HUES48 (cell line): Measurements from ENCODE around the gene OR1D2.
"Not testable (repeated sequence)": the region's sequence is repeated elsewhere in the genome, so short reads cannot be mapped to it uniquely, and the experiment has no call there.

Source experiments
- H3K27ac ChIP-seq: one replicate; pipeline ENCODE4 v1.7.0; 2013; ENCODE audit warnings: low read depth, low read length, inconsistent platforms
- H3K27me3 ChIP-seq: 2 replicates; pipeline ENCODE4 v1.6.1; 2013; ENCODE audit warnings: mild to moderate bottlenecking, low read length; ENCODE audit not compliant: control insufficient read depth, insufficient read depth
- H3K36me3 ChIP-seq: 2 replicates; pipeline ENCODE4 v1.6.1; 2013; ENCODE audit warnings: low read length; ENCODE audit not compliant: control insufficient read depth, insufficient read depth
- H3K4me1 ChIP-seq: 2 replicates; pipeline ENCODE4 v1.6.1; 2013; ENCODE audit warnings: mild to moderate bottlenecking, low read length; ENCODE audit not compliant: control insufficient read depth, insufficient read depth
- H3K4me3 ChIP-seq: 2 replicates; pipeline ENCODE4 v1.5.1; 2013; ENCODE audit warnings: mild to moderate bottlenecking, low read depth, low read length
- H3K9ac ChIP-seq: 2 replicates; pipeline ENCODE4 v1.6.1; 2013; ENCODE audit warnings: mild to moderate bottlenecking, low read depth, low read length, moderate library complexity
- H3K9me3 ChIP-seq: 2 replicates; pipeline ENCODE4 v1.6.1; 2013; ENCODE audit warnings: low read length; ENCODE audit not compliant: control insufficient read depth, insufficient read depth

The OR1D2 gene

GRCh38 chr17:3104322-3104721, at the start of gene OR1D2:
TSS of gene OR1D2 (minus strand) at chr17:3104422. CDS start at chr17:3092996, 11,426 bp downstream.
- Histone ChIP-seq H3K27me3 (no peaks in the 10 kb centered on the region), H3K36me3 (no peaks in the 10 kb centered on the region), H3K4me1 (no peaks in the 10 kb centered on the region), H3K9me3 (peaks cover 77% of the 10 kb centered on the region), H3K9ac (no peak within 1 kb of the TSS), H3K4me3 (no peak within 1 kb of the TSS), H3K27ac (no peak within 1 kb of the TSS)

- not testable (repeated sequence) for H3K9ac ChIP-seq, H3K36me3 ChIP-seq, H3K27ac ChIP-seq, H3K4me3 ChIP-seq, H3K4me1 ChIP-seq, H3K27me3 ChIP-seq
- peaks cover 33% of the 10 kb centered on the region for H3K9me3 ChIP-seq
Measured at GRCh38 chr17:3137494-3137893, 33.3 kb upstream of the OR1D2 start.

GRCh38 chr17:3127451-3127850, 23.2 kb upstream of the OR1D2 start, which contains the start of gene OR1G1:
TSS of gene OR1G1 (minus strand) at chr17:3127551. CDS start at chr17:3127551, 0 bp downstream.
- no peak within 1 kb of the TSS for H3K27ac ChIP-seq
- H3K4me3 ChIP-seq: no peak within 1 kb of the TSS
- no peaks in the 10 kb centered on the region for H3K27me3 ChIP-seq
- H3K4me1 ChIP-seq: no peaks in the 10 kb centered on the region
- no peak within 1 kb of the TSS for H3K9ac ChIP-seq
- peaks cover 72% of the 10 kb centered on the region for H3K9me3 ChIP-seq
- no peaks in the 10 kb centered on the region for H3K36me3 ChIP-seq

- H3K36me3 ChIP-seq, H3K4me1 ChIP-seq, H3K4me3 ChIP-seq, H3K27ac ChIP-seq, H3K9ac ChIP-seq, H3K27me3 ChIP-seq: not testable (repeated sequence)
- peaks cover 11% of the 10 kb centered on the region; the same call in 1 of the 2 replicates for H3K9me3 ChIP-seq
Measured at GRCh38 chr17:3073850-3074249, 30.4 kb downstream of the OR1D2 start.

- H3K4me1 ChIP-seq, H3K9me3 ChIP-seq, H3K36me3 ChIP-seq, H3K9ac ChIP-seq, H3K4me3 ChIP-seq, H3K27ac ChIP-seq, H3K27me3 ChIP-seq: not testable (repeated sequence)
Measured at GRCh38 chr17:3065192-3065591, 39.0 kb downstream of the OR1D2 start.

- H3K9me3 ChIP-seq, H3K4me3 ChIP-seq, H3K27me3 ChIP-seq, H3K36me3 ChIP-seq, H3K4me1 ChIP-seq, H3K27ac ChIP-seq, H3K9ac ChIP-seq: not testable (repeated sequence)
Measured at GRCh38 chr17:3063507-3063906, 40.7 kb downstream of the OR1D2 start, which contains the start of gene OR1D5. TSS of gene OR1D5 (minus strand) at chr17:3063607. CDS start at chr17:3063607, 0 bp downstream.

GRCh38 chr17:3062824-3063377, 41.3 kb downstream of the OR1D2 start:
- H3K36me3 ChIP-seq, H3K27me3 ChIP-seq, H3K9ac ChIP-seq, H3K27ac ChIP-seq, H3K4me1 ChIP-seq, H3K4me3 ChIP-seq, H3K9me3 ChIP-seq: not testable (repeated sequence)

GRCh38 chr17:3054868-3055267, 49.4 kb downstream of the OR1D2 start:
- H3K4me1 ChIP-seq, H3K9ac ChIP-seq, H3K27me3 ChIP-seq, H3K9me3 ChIP-seq, H3K4me3 ChIP-seq, H3K36me3 ChIP-seq, H3K27ac ChIP-seq: not testable (repeated sequence)

GRCh38 chr17:3049705-3050295, 54.4 kb downstream of the OR1D2 start:
- Histone ChIP-seq H3K36me3 (no peaks in the 10 kb centered on the region), H3K4me1 (no peaks in the 10 kb centered on the region), H3K27ac (no peak overlapping the region), H3K9me3 (no peaks in the 10 kb centered on the region), H3K27me3 (no peaks in the 10 kb centered on the region), H3K9ac (no peak overlapping the region), H3K4me3 (peak overlapping the region; percentile 71)

GRCh38 chr17:3048727-3049471, 55.3 kb downstream of the OR1D2 start:
- Histone ChIP-seq H3K36me3 (no peaks in the 10 kb centered on the region), H3K4me3 (peak overlapping the region; percentile 71), H3K4me1 (no peaks in the 10 kb centered on the region), H3K27ac (peak overlapping the region; percentile 78), H3K9ac (peak overlapping the region; percentile 71), H3K9me3 (peaks cover 9% of the 10 kb centered on the region), H3K27me3 (no peaks in the 10 kb centered on the region)

GRCh38 chr17:3046753-3047152, 57.5 kb downstream of the OR1D2 start:
- no peaks in the 10 kb centered on the region for H3K4me1 ChIP-seq
- H3K27ac ChIP-seq: no peak overlapping the region
- peaks cover 19% of the 10 kb centered on the region for H3K9me3 ChIP-seq
- no peaks in the 10 kb centered on the region for H3K36me3 ChIP-seq
- no peak overlapping the region for H3K9ac ChIP-seq
- no peak overlapping the region for H3K4me3 ChIP-seq
- H3K27me3 ChIP-seq: no peaks in the 10 kb centered on the region; the same call in 1 of the 2 replicates
